ENCODE results near the gene JAK2. TPM values are rescaled to one million over a fixed set of nuclear protein-coding genes. Genes with fewer than 3 reads are reported as not detected.

Gene JAK2
- total RNA-seq, 1 donor: 21.0 TPM

DNA sequence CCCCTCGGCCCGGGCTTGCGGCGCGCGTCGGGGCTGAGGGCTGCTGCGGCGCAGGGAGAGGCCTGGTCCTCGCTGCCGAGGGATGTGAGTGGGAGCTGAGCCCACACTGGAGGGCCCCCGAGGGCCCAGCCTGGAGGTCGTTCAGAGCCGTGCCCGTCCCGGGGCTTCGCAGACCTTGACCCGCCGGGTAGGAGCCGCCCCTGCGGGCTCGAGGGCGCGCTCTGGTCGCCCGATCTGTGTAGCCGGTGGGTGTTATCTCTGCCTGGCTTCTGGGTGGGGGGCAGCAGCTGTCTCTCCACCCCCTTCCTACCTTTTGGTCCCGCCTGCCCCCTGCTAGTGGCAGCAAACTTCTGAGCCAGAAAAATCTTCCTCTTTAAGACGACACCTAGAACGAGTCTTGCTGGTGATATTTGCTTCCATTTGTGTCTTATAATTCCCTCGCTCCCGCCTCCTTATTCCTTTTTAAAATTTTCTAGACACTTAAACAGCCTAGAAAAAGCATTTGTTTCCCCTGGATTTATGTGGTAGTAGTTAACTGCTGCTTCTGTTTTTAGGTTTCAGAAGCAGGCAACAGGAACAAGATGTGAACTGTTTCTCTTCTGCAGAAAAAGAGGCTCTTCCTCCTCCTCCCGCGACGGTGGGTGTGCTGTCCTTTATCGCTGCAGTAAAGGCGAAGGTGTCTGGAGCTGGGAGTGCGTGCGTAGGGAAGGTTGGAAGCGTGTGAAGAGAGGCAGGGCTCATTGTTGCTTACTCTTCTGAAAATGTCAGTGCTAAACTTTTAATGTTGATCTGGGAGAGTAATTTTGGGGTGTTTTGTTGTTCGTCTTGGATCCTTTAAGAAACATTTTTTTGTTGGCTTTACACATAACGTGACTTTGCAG, 554 bp downstream of the JAK2 start:
- DNase-seq (ENCODE audit: insufficient read length, low spot score, missing footprints): peak; percentile 21
- Histone ChIP-seq H4K20me1 (ENCODE audit: insufficient read depth, low read length) (peaks cover 11% of the 10 kb centered on the region), H3K27ac (ENCODE audit: low read depth, low read length) (peak overlapping the region; percentile 93), H2AFZ (ENCODE audit: low read length) (peak overlapping the region; percentile 96), H3K4me3 (ENCODE audit: insufficient read depth, low read length) (peak overlapping the region; percentile 86), H3K9me3 (ENCODE audit: low read depth, low read length) (no peaks in the 10 kb centered on the region), H3K36me3 (ENCODE audit: insufficient read depth, low read length) (peaks cover 1% of the 10 kb centered on the region), H3K27me3 (ENCODE audit: insufficient read depth, low read length) (no peaks in the 10 kb centered on the region), H3K4me2 (ENCODE audit: insufficient read depth, low read length) (peak overlapping the region; percentile 98), H3K4me1 (ENCODE audit: insufficient read depth, low read length) (peaks cover 31% of the 10 kb centered on the region), H3K79me2 (ENCODE audit: insufficient read depth, low read length) (peaks cover 51% of the 10 kb centered on the region)
- TF ChIP-seq, protein P1, sequence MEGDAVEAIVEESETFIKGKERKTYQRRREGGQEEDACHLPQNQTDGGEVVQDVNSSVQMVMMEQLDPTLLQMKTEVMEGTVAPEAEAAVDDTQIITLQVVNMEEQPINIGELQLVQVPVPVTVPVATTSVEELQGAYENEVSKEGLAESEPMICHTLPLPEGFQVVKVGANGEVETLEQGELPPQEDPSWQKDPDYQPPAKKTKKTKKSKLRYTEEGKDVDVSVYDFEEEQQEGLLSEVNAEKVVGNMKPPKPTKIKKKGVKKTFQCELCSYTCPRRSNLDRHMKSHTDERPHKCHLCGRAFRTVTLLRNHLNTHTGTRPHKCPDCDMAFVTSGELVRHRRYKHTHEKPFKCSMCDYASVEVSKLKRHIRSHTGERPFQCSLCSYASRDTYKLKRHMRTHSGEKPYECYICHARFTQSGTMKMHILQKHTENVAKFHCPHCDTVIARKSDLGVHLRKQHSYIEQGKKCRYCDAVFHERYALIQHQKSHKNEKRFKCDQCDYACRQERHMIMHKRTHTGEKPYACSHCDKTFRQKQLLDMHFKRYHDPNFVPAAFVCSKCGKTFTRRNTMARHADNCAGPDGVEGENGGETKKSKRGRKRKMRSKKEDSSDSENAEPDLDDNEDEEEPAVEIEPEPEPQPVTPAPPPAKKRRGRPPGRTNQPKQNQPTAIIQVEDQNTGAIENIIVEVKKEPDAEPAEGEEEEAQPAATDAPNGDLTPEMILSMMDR (IDR thresholded peaks at IDR 0.05; ENCODE audit: extremely low read depth, low read depth, low read length): no peak

DNA sequence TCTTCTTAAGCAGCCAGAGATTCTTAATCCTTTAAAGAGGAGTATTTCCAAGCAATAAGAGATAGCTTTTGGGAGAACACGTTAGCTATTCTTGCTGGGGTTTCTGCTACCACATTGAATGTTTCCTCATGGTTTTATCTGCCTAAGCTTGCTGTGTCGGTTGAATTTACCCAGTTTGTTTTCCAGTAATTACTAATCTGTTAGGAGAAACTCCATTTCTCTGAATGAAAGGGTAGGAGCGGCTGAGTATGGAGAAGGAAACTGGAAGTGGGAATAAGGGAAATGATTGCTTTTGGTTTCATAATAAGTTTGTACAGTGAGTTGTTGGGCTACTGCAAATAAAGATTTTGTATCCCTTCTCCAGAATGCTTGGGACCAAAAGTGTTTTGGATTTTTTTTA, 1.2 kb downstream of the JAK2 start:
- Histone ChIP-seq H3K4me3 (ENCODE audit: insufficient read depth, low read length) (peak overlapping the region; percentile 86), H2AFZ (ENCODE audit: low read length) (peak overlapping the region; percentile 96), H3K79me2 (ENCODE audit: insufficient read depth, low read length) (peaks cover 55% of the 10 kb centered on the region), H4K20me1 (ENCODE audit: insufficient read depth, low read length) (peaks cover 11% of the 10 kb centered on the region), H3K4me2 (ENCODE audit: insufficient read depth, low read length) (peak overlapping the region; percentile 98), H3K36me3 (ENCODE audit: insufficient read depth, low read length) (peaks cover 3% of the 10 kb centered on the region), H3K27ac (ENCODE audit: low read depth, low read length) (peak overlapping the region; percentile 93), H3K27me3 (ENCODE audit: insufficient read depth, low read length) (no peaks in the 10 kb centered on the region), H3K9me3 (ENCODE audit: low read depth, low read length) (no peaks in the 10 kb centered on the region), H3K4me1 (ENCODE audit: insufficient read depth, low read length) (peaks cover 30% of the 10 kb centered on the region)
- TF ChIP-seq, protein P1 (IDR thresholded peaks at IDR 0.05; ENCODE audit: extremely low read depth, low read depth, low read length): no peak
- peak; percentile 39 for DNase-seq (ENCODE audit: insufficient read length, low spot score, missing footprints)

DNA sequence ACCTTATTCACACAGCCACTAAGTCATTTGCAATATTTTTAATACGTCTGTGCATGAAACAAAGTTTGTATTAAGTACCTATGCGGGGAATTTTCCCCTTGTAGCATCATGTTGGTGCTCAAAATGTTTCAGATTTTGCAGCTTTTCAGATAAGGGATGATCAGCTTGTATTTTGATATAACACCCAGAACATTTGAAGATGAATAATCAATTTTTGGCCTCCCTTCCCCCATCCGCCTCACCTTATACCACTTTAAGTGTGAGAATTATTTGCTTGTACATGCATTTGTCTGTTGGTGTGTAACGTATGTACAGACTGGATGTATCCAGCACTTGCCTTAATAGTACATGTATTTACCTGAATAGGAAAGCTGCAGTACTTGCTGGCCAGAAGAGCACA, 1.7 kb downstream of the JAK2 start:
- Histone ChIP-seq H3K9me3 (ENCODE audit: low read depth, low read length) (no peaks in the 10 kb centered on the region), H3K4me2 (ENCODE audit: insufficient read depth, low read length) (peak overlapping the region; percentile 98), H3K27ac (ENCODE audit: low read depth, low read length) (no peak overlapping the region), H2AFZ (ENCODE audit: low read length) (no peak overlapping the region), H3K27me3 (ENCODE audit: insufficient read depth, low read length) (no peaks in the 10 kb centered on the region), H3K4me1 (ENCODE audit: insufficient read depth, low read length) (peaks cover 30% of the 10 kb centered on the region), H3K36me3 (ENCODE audit: insufficient read depth, low read length) (peaks cover 5% of the 10 kb centered on the region), H4K20me1 (ENCODE audit: insufficient read depth, low read length) (peaks cover 11% of the 10 kb centered on the region), H3K79me2 (ENCODE audit: insufficient read depth, low read length) (peaks cover 58% of the 10 kb centered on the region), H3K4me3 (ENCODE audit: insufficient read depth, low read length) (peak overlapping the region; percentile 86)
- TF ChIP-seq, protein P1 (IDR thresholded peaks at IDR 0.05; ENCODE audit: extremely low read depth, low read depth, low read length): no peak
- DNase-seq (ENCODE audit: insufficient read length, low spot score, missing footprints): no peak

DNA sequence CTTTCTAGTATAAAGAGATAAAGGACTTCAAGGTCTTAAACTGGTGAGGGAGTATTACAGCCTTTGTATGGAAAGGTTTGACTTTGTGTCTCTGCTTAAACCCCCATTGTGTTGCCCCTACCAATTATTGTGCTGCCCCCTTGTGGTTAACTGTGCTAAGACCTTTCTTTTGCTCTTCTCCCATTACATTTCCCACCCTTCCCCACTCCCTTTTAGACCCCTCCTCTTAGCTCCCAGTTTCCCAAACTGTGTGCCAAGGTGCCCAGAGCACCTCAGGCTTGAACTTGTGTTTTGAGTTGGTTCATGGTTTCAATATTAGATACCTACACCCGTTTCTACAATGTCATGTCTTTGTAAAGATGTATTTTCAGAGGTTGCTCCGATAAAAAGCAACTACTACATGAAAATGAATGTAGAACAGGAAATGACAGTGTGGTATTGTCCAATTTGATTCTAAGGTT, 2.9 kb downstream of the JAK2 start:
- Histone ChIP-seq H3K4me2 (ENCODE audit: insufficient read depth, low read length) (peak overlapping the region; percentile 66), H3K27ac (ENCODE audit: low read depth, low read length) (no peak overlapping the region), H3K9me3 (ENCODE audit: low read depth, low read length) (no peaks in the 10 kb centered on the region), H3K79me2 (ENCODE audit: insufficient read depth, low read length) (peaks cover 70% of the 10 kb centered on the region), H4K20me1 (ENCODE audit: insufficient read depth, low read length) (peaks cover 13% of the 10 kb centered on the region), H3K4me3 (ENCODE audit: insufficient read depth, low read length) (peak overlapping the region; percentile 41), H3K27me3 (ENCODE audit: insufficient read depth, low read length) (no peaks in the 10 kb centered on the region), H3K4me1 (ENCODE audit: insufficient read depth, low read length) (peaks cover 30% of the 10 kb centered on the region), H3K36me3 (ENCODE audit: insufficient read depth, low read length) (peaks cover 16% of the 10 kb centered on the region), H2AFZ (ENCODE audit: low read length) (peak overlapping the region; percentile 6)
- peak; percentile 66 for DNase-seq (ENCODE audit: insufficient read length, low spot score, missing footprints)
- TF ChIP-seq, protein P1 (IDR thresholded peaks at IDR 0.05; ENCODE audit: extremely low read depth, low read depth, low read length): peak; percentile 78

Measured in osteoblast (primary cell).